OCI-LY1 (cell line): ENCODE results near the gene MYBL2.

Experiments
- CTCF ChIP-seq: fragments of 200-600 bp; sonication (generic), shearing (Covaris generic); IDR thresholded peaks from 2 replicates; pipeline ENCODE4 v1.5.1; 2017; ENCODE audit warnings: mild to moderate bottlenecking, antibody characterized with exemption, low read length, moderate library complexity, mixed read lengths
- EZH2 ChIP-seq: fragments of 200-600 bp; sonication (generic), shearing (Covaris generic); IDR thresholded peaks from 2 replicates; pipeline ENCODE4 v1.8.0; 2017; ENCODE audit warnings: borderline replicate concordance, mixed run types, mild to moderate bottlenecking, antibody characterized with exemption, low read length, moderate library complexity, mixed read lengths

- TF ChIP-seq CTCF (no peak), EZH2 (no peak)
These were observed 58.8 kb downstream of the MYBL2 start for GRCh38 chr20:43725666-43726065.
